Vagina (tissue), 2 donors: Measurements from ENCODE around the gene RBM24.

Experiments used
- POLR2AphosphoS5 ChIP-seq, 2 donors: sonication (generic); formaldehyde crosslinking; IDR thresholded peaks; one replicate each; pipeline ENCODE4 v1.9.0; 2017; ENCODE audit warnings: antibody characterized with exemption in 2 of 2, mild to moderate bottlenecking in 2 of 2, low read depth in 1 of 2; ENCODE audit not compliant: insufficient read depth in 1 of 2
- TF ChIP-seq, protein P1 (sequence below), 3 experiments: fragments of 450-650 bp in 2 of 3; fragments of 200-600 bp in 1 of 3; sonication (generic) in 1 of 3; IDR thresholded peaks; one replicate each; pipeline ENCODE4 v1.5.1; 2017 to 2019; ENCODE audit warnings: antibody characterized with exemption in 3 of 3, mild to moderate bottlenecking in 2 of 3, moderate library complexity in 2 of 3

GRCh38 chr6:17281100-17281496 lies at the start of gene RBM24:
- TF ChIP-seq, protein P1, sequence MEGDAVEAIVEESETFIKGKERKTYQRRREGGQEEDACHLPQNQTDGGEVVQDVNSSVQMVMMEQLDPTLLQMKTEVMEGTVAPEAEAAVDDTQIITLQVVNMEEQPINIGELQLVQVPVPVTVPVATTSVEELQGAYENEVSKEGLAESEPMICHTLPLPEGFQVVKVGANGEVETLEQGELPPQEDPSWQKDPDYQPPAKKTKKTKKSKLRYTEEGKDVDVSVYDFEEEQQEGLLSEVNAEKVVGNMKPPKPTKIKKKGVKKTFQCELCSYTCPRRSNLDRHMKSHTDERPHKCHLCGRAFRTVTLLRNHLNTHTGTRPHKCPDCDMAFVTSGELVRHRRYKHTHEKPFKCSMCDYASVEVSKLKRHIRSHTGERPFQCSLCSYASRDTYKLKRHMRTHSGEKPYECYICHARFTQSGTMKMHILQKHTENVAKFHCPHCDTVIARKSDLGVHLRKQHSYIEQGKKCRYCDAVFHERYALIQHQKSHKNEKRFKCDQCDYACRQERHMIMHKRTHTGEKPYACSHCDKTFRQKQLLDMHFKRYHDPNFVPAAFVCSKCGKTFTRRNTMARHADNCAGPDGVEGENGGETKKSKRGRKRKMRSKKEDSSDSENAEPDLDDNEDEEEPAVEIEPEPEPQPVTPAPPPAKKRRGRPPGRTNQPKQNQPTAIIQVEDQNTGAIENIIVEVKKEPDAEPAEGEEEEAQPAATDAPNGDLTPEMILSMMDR (IDR thresholded peaks at IDR 0.05) = peak in 1 of 3 experiments; percentile 18
- TF ChIP-seq POLR2AphosphoS5 (IDR thresholded peaks at IDR 0.05; ENCODE audit: insufficient read depth in 1 of 2, low read depth in 1 of 2) = no peak
